22Rv1 (cell line): Measurements from ENCODE around the gene PARS2.

Experiments used
- ZFX ChIP-seq: fragments of 450-650 bp; IDR thresholded peaks from 2 replicates; pipeline ENCODE4 v1.6.1; 2017; ENCODE audit warnings: antibody characterized with exemption, borderline replicate concordance
- TF ChIP-seq, protein P1 (sequence below): fragments of 450-650 bp; IDR thresholded peaks from 2 replicates; pipeline ENCODE4 v1.5.1; 2017; ENCODE audit warnings: mild to moderate bottlenecking

DNA sequence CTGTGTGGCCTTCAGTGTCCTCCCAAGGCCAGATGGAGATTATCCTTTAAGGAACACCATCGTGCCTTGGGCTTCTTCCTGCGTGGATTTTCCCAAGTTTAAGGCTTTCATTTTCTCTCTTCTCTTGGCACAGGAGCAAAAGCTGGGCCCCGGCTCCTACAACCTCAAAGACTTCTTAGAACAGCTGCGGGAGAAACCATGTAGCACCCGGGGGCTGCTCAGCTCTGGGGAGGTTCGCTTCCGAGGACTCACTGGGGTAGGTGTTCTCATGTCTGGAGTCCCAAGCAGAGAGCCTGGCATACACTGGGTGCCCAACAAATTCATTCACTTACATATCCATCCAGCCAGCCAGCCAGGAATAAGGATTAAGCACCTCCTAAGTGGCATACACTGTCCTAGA is 43.4 kb upstream of the PARS2 start:
- TF ChIP-seq, protein P1, sequence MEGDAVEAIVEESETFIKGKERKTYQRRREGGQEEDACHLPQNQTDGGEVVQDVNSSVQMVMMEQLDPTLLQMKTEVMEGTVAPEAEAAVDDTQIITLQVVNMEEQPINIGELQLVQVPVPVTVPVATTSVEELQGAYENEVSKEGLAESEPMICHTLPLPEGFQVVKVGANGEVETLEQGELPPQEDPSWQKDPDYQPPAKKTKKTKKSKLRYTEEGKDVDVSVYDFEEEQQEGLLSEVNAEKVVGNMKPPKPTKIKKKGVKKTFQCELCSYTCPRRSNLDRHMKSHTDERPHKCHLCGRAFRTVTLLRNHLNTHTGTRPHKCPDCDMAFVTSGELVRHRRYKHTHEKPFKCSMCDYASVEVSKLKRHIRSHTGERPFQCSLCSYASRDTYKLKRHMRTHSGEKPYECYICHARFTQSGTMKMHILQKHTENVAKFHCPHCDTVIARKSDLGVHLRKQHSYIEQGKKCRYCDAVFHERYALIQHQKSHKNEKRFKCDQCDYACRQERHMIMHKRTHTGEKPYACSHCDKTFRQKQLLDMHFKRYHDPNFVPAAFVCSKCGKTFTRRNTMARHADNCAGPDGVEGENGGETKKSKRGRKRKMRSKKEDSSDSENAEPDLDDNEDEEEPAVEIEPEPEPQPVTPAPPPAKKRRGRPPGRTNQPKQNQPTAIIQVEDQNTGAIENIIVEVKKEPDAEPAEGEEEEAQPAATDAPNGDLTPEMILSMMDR: no peak
- no peak for TF ChIP-seq ZFX
